HepG2 (cell line): Measurements from ENCODE around the gene DAGLB. TPM values are rescaled to one million over a fixed set of nuclear protein-coding genes. Genes with fewer than 3 reads are reported as not detected.

Experiments
- FOXK1 ChIP-seq: sonication (generic); formaldehyde crosslinking; IDR thresholded peaks from 2 replicates; pipeline ENCODE4 v1.4.0; 2020; ENCODE audit warnings: low read depth, missing genetic modification reagents, borderline replicate concordance
- HOXA7 ChIP-seq: sonication (generic); formaldehyde crosslinking; IDR thresholded peaks from 2 replicates; pipeline ENCODE4 v1.8.1; 2022; ENCODE audit warnings: mild to moderate bottlenecking, missing genetic modification reagents, moderate library complexity
- KAT8 ChIP-seq: IDR thresholded peaks from 2 replicates; pipeline ENCODE4 v1.6.1; 2016; ENCODE audit warnings: missing genetic modification reagents, missing compliant biosample characterization
- MAFG ChIP-seq: sonication (generic); formaldehyde crosslinking; IDR thresholded peaks from 2 replicates; pipeline ENCODE4 v1.5.1; 2020; ENCODE audit warnings: mild to moderate bottlenecking, missing genetic modification reagents
- MYNN ChIP-seq: sonication (generic); formaldehyde crosslinking; IDR thresholded peaks from 2 replicates; pipeline ENCODE4 v1.4.0; 2020; ENCODE audit warnings: mild to moderate bottlenecking, low read depth, missing genetic modification reagents
- REPIN1 ChIP-seq: sonication (generic); formaldehyde crosslinking; IDR thresholded peaks from 2 replicates; pipeline ENCODE4 v1.8.0; 2022; ENCODE audit warnings: missing genetic modification reagents, low read depth, mild to moderate bottlenecking, borderline replicate concordance
- RORA ChIP-seq: sonication (generic); formaldehyde crosslinking; IDR thresholded peaks from 2 replicates; pipeline ENCODE4 v1.5.0; 2020; ENCODE audit warnings: mild to moderate bottlenecking, missing genetic modification reagents, moderate library complexity
- ZFX ChIP-seq: sonication (generic); formaldehyde crosslinking; IDR thresholded peaks from 2 replicates; pipeline ENCODE4 v1.4.0; 2020; ENCODE audit warnings: mild to moderate bottlenecking, low read depth, missing genetic modification reagents, moderate library complexity
- ZNF775 ChIP-seq: sonication (generic); formaldehyde crosslinking; IDR thresholded peaks from 2 replicates; pipeline ENCODE4 v1.4.0; 2020; ENCODE audit warnings: missing genetic modification reagents, mild to moderate bottlenecking, moderate library complexity, borderline replicate concordance
- polyA plus RNA-seq, 8 experiments: library from polyadenylated mRNA; depleted of rRNA in 3 of 8; stranded (reverse) in 7 of 8; unstranded in 1 of 8; fragments of >200 nt; fragmentation: Illumina TruSeq in 4 of 8; extraction: Trizol in 4 of 8; gene quantifications; 2 replicates each; pipeline versions ENCODE4 v1.2.1 to v1.2.3, GENCODE V29; 2011 to 2016; ENCODE audit warnings: low read depth in 4 of 8, missing spikeins in 1 of 8, mixed read lengths in 1 of 8; ENCODE audit not compliant: insufficient read depth in 1 of 8
- total RNA-seq, 5 experiments: library from RNA; depleted of rRNA; stranded (reverse); fragments of >200 nt; fragmentation: Illumina TruSeq; extraction: Trizol; gene quantifications; 2 replicates each; pipeline ENCODE4 v1.2.3, GENCODE V29; 2016; ENCODE audit warnings: low read depth in 1 of 5
- TF ChIP-seq, protein P1 (sequence below), 2 experiments: sonication (generic) in 1 of 2; formaldehyde crosslinking in 1 of 2; IDR thresholded peaks; 2 replicates each; pipeline versions ENCODE4 v1.6.1 to v1.9.0; 2014 to 2022; ENCODE audit warnings: antibody characterized with exemption in 1 of 2, borderline replicate concordance in 1 of 2, inconsistent platforms in 1 of 2, low read depth in 1 of 2, missing genetic modification reagents in 1 of 2
- TF ChIP-seq, protein P2 (sequence below): sonication (generic); formaldehyde crosslinking; IDR thresholded peaks from 2 replicates; pipeline ENCODE4 v1.8.0; 2022; ENCODE audit warnings: mild to moderate bottlenecking, missing genetic modification reagents, moderate library complexity
- TF ChIP-seq, protein P3 (sequence below): sonication (generic); formaldehyde crosslinking; IDR thresholded peaks from 2 replicates; pipeline ENCODE4 v1.5.0; 2020; ENCODE audit warnings: missing genetic modification reagents, mild to moderate bottlenecking, borderline replicate concordance
- TF ChIP-seq, protein P4 (sequence below): sonication (generic); formaldehyde crosslinking; IDR thresholded peaks from 2 replicates; pipeline ENCODE4 v1.4.0; 2020; ENCODE audit warnings: missing genetic modification reagents
- TF ChIP-seq, protein P5 (sequence below): sonication (generic); formaldehyde crosslinking; IDR thresholded peaks from 2 replicates; pipeline ENCODE4 v1.8.1; 2023; ENCODE audit warnings: mild to moderate bottlenecking, missing genetic modification reagents, borderline replicate concordance
- TF ChIP-seq, protein P6 (sequence below): sonication (generic); formaldehyde crosslinking; IDR thresholded peaks from 2 replicates; pipeline ENCODE4 v1.5.1; 2020; ENCODE audit warnings: missing genetic modification reagents, mild to moderate bottlenecking, borderline replicate concordance
- TF ChIP-seq, protein P7 (sequence below): sonication (generic); formaldehyde crosslinking; IDR thresholded peaks from 2 replicates; pipeline ENCODE4 v1.8.0; 2022; ENCODE audit warnings: missing genetic modification reagents, low read depth, mild to moderate bottlenecking, borderline replicate concordance

Gene DAGLB
- total and polyA plus RNA-seq, 2 of the 13 experiments (the other 11 are each of a cell fraction or from before 2014, with no cell fraction given): 7.9 to 9.8 TPM

DNA sequence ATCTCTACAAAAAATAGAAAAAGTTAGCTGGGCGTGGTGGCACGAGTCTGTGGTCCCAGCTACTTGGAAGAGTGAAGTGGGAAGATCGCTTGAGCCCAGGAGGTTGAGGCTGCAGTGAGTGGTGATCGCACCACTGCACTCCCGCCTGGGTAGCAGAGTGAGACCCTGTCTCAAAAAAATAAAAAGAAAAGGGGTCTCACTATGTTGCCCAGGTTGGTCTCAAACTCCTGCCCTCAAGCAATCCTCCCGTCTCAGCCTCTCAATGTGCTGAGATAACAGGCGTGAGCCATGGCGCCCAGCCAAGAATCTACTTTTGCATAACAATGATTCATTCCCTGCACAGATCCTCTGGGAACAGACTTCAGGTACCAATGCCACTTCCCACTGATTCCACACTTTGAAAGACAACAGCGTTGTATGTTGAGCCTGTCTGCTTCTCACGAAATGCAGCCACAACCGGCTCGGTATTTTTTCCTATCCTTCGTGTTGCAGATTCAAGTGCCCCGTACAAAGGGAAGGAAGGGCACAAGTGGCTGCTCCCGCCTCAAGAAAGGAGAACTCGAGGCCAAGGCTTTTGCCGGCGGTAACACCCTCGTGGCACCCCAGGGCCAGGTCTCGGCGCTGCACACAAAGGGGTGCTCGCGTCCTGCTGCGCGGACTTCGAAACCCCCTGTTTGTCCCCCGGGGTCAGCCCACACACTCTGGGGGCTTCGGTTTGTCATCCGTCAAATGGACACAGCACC, 745 bp downstream of the DAGLB start (continued):
- TF ChIP-seq, protein P1, sequence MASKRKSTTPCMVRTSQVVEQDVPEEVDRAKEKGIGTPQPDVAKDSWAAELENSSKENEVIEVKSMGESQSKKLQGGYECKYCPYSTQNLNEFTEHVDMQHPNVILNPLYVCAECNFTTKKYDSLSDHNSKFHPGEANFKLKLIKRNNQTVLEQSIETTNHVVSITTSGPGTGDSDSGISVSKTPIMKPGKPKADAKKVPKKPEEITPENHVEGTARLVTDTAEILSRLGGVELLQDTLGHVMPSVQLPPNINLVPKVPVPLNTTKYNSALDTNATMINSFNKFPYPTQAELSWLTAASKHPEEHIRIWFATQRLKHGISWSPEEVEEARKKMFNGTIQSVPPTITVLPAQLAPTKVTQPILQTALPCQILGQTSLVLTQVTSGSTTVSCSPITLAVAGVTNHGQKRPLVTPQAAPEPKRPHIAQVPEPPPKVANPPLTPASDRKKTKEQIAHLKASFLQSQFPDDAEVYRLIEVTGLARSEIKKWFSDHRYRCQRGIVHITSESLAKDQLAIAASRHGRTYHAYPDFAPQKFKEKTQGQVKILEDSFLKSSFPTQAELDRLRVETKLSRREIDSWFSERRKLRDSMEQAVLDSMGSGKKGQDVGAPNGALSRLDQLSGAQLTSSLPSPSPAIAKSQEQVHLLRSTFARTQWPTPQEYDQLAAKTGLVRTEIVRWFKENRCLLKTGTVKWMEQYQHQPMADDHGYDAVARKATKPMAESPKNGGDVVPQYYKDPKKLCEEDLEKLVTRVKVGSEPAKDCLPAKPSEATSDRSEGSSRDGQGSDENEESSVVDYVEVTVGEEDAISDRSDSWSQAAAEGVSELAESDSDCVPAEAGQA (IDR thresholded peaks at IDR 0.05; ENCODE audit: low read depth): no peak
- TF ChIP-seq, protein P1 (CRISPR knock-in tag; IDR thresholded peaks at IDR 0.05; ENCODE audit: borderline replicate concordance): no peak
- TF ChIP-seq MAFG (CRISPR knock-in tag) (no peak), HOXA7 (CRISPR knock-in tag) (no peak), KAT8 (CRISPR knock-in tag) (no peak), RORA (CRISPR knock-in tag) (no peak), ZNF775 (CRISPR knock-in tag) (no peak), MYNN (CRISPR knock-in tag) (no peak), FOXK1 (CRISPR knock-in tag) (no peak), REPIN1 (no peak), ZFX (CRISPR knock-in tag) (no peak)
- TF ChIP-seq, protein P2, sequence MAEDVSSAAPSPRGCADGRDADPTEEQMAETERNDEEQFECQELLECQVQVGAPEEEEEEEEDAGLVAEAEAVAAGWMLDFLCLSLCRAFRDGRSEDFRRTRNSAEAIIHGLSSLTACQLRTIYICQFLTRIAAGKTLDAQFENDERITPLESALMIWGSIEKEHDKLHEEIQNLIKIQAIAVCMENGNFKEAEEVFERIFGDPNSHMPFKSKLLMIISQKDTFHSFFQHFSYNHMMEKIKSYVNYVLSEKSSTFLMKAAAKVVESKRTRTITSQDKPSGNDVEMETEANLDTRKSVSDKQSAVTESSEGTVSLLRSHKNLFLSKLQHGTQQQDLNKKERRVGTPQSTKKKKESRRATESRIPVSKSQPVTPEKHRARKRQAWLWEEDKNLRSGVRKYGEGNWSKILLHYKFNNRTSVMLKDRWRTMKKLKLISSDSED (CRISPR knock-in tag): no peak
- TF ChIP-seq, protein P3, sequence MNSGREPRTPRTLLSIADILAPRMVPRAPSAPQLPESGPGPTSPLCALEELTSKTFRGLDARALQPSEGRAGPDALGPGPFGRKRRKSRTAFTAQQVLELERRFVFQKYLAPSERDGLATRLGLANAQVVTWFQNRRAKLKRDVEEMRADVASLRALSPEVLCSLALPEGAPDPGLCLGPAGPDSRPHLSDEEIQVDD (CRISPR knock-in tag): 0 out of 2 replicates have a peak, but pooled peaks have one; percentile 31
- TF ChIP-seq, protein P4, sequence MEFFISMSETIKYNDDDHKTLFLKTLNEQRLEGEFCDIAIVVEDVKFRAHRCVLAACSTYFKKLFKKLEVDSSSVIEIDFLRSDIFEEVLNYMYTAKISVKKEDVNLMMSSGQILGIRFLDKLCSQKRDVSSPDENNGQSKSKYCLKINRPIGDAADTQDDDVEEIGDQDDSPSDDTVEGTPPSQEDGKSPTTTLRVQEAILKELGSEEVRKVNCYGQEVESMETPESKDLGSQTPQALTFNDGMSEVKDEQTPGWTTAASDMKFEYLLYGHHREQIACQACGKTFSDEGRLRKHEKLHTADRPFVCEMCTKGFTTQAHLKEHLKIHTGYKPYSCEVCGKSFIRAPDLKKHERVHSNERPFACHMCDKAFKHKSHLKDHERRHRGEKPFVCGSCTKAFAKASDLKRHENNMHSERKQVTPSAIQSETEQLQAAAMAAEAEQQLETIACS (CRISPR knock-in tag): no peak
- TF ChIP-seq, protein P5, sequence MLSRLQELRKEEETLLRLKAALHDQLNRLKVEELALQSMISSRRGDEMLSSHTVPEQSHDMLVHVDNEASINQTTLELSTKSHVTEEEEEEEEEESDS (CRISPR knock-in tag): no peak
- TF ChIP-seq, protein P6, sequence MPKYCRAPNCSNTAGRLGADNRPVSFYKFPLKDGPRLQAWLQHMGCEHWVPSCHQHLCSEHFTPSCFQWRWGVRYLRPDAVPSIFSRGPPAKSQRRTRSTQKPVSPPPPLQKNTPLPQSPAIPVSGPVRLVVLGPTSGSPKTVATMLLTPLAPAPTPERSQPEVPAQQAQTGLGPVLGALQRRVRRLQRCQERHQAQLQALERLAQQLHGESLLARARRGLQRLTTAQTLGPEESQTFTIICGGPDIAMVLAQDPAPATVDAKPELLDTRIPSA (CRISPR knock-in tag): no peak
- TF ChIP-seq, protein P7, sequence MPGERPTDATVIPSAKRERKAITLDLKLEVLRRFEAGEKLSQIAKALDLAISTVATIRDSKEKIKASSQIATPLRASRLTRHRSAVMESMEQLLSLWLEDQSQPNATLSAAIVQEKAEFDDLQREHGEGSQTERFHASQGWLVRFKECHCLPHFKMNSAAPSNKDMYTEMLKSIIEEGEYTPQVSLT (CRISPR knock-in tag): no peak
